HepG2 (cell line): ENCODE results near the gene SMURF1. TPM values are rescaled to one million over a fixed set of nuclear protein-coding genes. Genes with fewer than 3 reads are reported as not detected.

Source experiments
- FOXA3 ChIP-seq: IDR thresholded peaks from 2 replicates; pipeline ENCODE4 v1.6.1; 2016; ENCODE audit warnings: missing genetic modification reagents, missing compliant biosample characterization
- MEIS1 ChIP-seq: sonication (generic); formaldehyde crosslinking; IDR thresholded peaks from 2 replicates; pipeline ENCODE4 v1.9.0; 2021; ENCODE audit warnings: mild to moderate bottlenecking, missing genetic modification reagents, moderate library complexity, borderline replicate concordance
- NFE2L2 ChIP-seq: fragments of 150-350 bp; IDR thresholded peaks from 2 replicates; pipeline ENCODE4 v1.6.1; 2014; ENCODE audit warnings: low read length
- NFYB ChIP-seq: sonication (generic); formaldehyde crosslinking; IDR thresholded peaks from 2 replicates; pipeline ENCODE4 v1.4.0; 2020; ENCODE audit warnings: missing genetic modification reagents
- PATZ1 ChIP-seq: sonication (generic); formaldehyde crosslinking; IDR thresholded peaks from 2 replicates; pipeline ENCODE4 v1.4.0; 2020; ENCODE audit warnings: missing genetic modification reagents
- RBAK ChIP-seq: sonication (generic); formaldehyde crosslinking; IDR thresholded peaks from 2 replicates; pipeline ENCODE4 v1.5.1; 2020; ENCODE audit warnings: mild to moderate bottlenecking, missing genetic modification reagents
- SAP130 ChIP-seq: IDR thresholded peaks from 2 replicates; pipeline ENCODE4 v1.6.1; 2016; ENCODE audit warnings: low read depth
- TRAFD1 ChIP-seq: sonication (generic); formaldehyde crosslinking; IDR thresholded peaks from 2 replicates; pipeline ENCODE4 v1.5.1; 2020; ENCODE audit warnings: missing genetic modification reagents, mild to moderate bottlenecking, borderline replicate concordance
- ZNF687 ChIP-seq: sonication (generic); formaldehyde crosslinking; IDR thresholded peaks from 2 replicates; pipeline ENCODE4 v1.5.1; 2020; ENCODE audit warnings: mild to moderate bottlenecking, missing genetic modification reagents, moderate library complexity
- ZNF790 ChIP-seq: sonication (generic); formaldehyde crosslinking; IDR thresholded peaks from 2 replicates; pipeline ENCODE4 v1.8.0; 2022; ENCODE audit warnings: missing genetic modification reagents, mild to moderate bottlenecking, borderline replicate concordance
- ZSCAN30 ChIP-seq: sonication (generic); formaldehyde crosslinking; IDR thresholded peaks from 2 replicates; pipeline ENCODE4 v1.5.0; 2020; ENCODE audit warnings: mild to moderate bottlenecking, missing genetic modification reagents
- polyA plus RNA-seq, 8 experiments: library from polyadenylated mRNA; depleted of rRNA in 3 of 8; stranded (reverse) in 7 of 8; unstranded in 1 of 8; fragments of >200 nt; fragmentation: Illumina TruSeq in 4 of 8; extraction: Trizol in 4 of 8; gene quantifications; 2 replicates each; pipeline versions ENCODE4 v1.2.1 to v1.2.3, GENCODE V29; 2011 to 2016; ENCODE audit warnings: low read depth in 4 of 8, missing spikeins in 1 of 8, mixed read lengths in 1 of 8; ENCODE audit not compliant: insufficient read depth in 1 of 8
- total RNA-seq, 5 experiments: library from RNA; depleted of rRNA; stranded (reverse); fragments of >200 nt; fragmentation: Illumina TruSeq; extraction: Trizol; gene quantifications; 2 replicates each; pipeline ENCODE4 v1.2.3, GENCODE V29; 2016; ENCODE audit warnings: low read depth in 1 of 5
- TF ChIP-seq, protein P1 (sequence below): sonication (generic); formaldehyde crosslinking; IDR thresholded peaks from 2 replicates; pipeline ENCODE4 v1.4.0; 2020; ENCODE audit warnings: missing genetic modification reagents, borderline replicate concordance
- TF ChIP-seq, protein P2 (sequence below): sonication (generic); formaldehyde crosslinking; IDR thresholded peaks from 2 replicates; pipeline ENCODE4 v1.4.0; 2020; ENCODE audit warnings: mild to moderate bottlenecking, missing genetic modification reagents

Gene SMURF1
- total and polyA plus RNA-seq, 2 of the 13 experiments (the other 11 are each of a cell fraction or from before 2014, with no cell fraction given), result 8.3 to 11.1 TPM

DNA sequence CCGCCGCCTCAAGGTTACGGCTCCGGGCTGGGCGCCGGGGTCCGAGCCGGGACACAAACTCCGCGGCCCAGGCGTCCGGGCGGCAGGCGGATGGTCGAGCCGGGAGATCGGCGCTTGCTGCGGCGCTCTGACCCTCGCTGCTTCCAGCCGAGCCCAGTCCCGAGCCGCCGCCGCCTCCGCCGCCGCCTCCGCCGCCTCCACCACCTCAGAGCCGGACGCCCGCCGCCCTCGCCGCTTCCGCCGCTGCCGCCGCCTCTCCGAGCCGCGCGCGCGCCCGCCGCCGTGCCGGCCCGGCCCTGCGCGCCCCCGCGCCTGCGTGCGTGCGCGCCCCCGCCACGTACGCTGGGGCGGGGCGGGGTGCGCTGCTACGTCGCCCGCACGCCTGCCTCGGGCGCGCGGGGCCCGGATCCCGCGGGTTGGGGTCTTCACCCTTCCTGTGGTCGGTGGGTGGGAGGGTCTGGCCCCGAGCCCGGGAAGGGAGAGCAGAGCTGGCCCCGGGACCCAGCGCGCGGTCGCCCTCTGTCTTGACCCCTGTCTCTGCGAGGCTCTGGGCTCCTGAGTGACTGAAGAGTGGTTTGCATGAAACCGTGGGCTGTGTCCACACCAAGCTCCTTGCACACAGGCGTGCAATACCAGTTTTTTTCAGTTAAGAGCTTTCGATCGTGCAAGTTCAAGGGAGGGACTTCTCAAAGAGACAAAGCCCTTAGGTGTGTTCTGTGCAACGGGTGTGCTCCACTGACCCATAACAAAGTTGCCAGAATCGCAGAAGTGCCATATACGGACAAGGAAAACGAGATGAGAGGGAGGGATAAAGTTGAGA is at the start of gene SMURF1 (continued):
- TF ChIP-seq ZNF687 (CRISPR knock-in tag) (peak; percentile 75), SAP130 (CRISPR knock-in tag) (peak; percentile 59), NFE2L2 (no peak), NFYB (CRISPR knock-in tag) (no peak), PATZ1 (CRISPR knock-in tag) (no peak), ZSCAN30 (CRISPR knock-in tag) (no peak), FOXA3 (CRISPR knock-in tag) (peak; percentile 17; the same call in 1 of the 2 replicates), MEIS1 (CRISPR knock-in tag) (no peak), RBAK (CRISPR knock-in tag) (no peak), ZNF790 (0 out of 2 replicates have a peak, but pooled peaks have one; percentile 34), TRAFD1 (CRISPR knock-in tag) (no peak)
- TF ChIP-seq, protein P1, sequence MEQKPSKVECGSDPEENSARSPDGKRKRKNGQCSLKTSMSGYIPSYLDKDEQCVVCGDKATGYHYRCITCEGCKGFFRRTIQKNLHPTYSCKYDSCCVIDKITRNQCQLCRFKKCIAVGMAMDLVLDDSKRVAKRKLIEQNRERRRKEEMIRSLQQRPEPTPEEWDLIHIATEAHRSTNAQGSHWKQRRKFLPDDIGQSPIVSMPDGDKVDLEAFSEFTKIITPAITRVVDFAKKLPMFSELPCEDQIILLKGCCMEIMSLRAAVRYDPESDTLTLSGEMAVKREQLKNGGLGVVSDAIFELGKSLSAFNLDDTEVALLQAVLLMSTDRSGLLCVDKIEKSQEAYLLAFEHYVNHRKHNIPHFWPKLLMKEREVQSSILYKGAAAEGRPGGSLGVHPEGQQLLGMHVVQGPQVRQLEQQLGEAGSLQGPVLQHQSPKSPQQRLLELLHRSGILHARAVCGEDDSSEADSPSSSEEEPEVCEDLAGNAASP (CRISPR knock-in tag), result peak; percentile 30
- TF ChIP-seq, protein P2, sequence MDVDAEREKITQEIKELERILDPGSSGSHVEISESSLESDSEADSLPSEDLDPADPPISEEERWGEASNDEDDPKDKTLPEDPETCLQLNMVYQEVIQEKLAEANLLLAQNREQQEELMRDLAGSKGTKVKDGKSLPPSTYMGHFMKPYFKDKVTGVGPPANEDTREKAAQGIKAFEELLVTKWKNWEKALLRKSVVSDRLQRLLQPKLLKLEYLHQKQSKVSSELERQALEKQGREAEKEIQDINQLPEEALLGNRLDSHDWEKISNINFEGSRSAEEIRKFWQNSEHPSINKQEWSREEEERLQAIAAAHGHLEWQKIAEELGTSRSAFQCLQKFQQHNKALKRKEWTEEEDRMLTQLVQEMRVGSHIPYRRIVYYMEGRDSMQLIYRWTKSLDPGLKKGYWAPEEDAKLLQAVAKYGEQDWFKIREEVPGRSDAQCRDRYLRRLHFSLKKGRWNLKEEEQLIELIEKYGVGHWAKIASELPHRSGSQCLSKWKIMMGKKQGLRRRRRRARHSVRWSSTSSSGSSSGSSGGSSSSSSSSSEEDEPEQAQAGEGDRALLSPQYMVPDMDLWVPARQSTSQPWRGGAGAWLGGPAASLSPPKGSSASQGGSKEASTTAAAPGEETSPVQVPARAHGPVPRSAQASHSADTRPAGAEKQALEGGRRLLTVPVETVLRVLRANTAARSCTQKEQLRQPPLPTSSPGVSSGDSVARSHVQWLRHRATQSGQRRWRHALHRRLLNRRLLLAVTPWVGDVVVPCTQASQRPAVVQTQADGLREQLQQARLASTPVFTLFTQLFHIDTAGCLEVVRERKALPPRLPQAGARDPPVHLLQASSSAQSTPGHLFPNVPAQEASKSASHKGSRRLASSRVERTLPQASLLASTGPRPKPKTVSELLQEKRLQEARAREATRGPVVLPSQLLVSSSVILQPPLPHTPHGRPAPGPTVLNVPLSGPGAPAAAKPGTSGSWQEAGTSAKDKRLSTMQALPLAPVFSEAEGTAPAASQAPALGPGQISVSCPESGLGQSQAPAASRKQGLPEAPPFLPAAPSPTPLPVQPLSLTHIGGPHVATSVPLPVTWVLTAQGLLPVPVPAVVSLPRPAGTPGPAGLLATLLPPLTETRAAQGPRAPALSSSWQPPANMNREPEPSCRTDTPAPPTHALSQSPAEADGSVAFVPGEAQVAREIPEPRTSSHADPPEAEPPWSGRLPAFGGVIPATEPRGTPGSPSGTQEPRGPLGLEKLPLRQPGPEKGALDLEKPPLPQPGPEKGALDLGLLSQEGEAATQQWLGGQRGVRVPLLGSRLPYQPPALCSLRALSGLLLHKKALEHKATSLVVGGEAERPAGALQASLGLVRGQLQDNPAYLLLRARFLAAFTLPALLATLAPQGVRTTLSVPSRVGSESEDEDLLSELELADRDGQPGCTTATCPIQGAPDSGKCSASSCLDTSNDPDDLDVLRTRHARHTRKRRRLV, result 0 out of 2 replicates have a peak, but pooled peaks have one; percentile 58
